Spleen (tissue), 11 donors: Measurements from ENCODE around the gene DENND2D. TPM values are rescaled to one million over a fixed set of nuclear protein-coding genes. Genes with fewer than 3 reads are reported as not detected.

Experiments
- DNase-seq: peaks from one replicate; pipeline ENCODE4 v3.0.0-alpha.2; 2020
- H3K27ac ChIP-seq, 8 donors: fragments of 200-600 bp; sonication (generic) in 7 of 8; 1 replicate in 4 of 8; 2 replicates in 4 of 8; pipeline versions ENCODE4 v1.5.0 to v1.8.0; 2016 to 2021; ENCODE audit warnings: inconsistent platforms in 4 of 8, mild to moderate bottlenecking in 4 of 8, moderate library complexity in 1 of 8
- H3K27me3 ChIP-seq, 7 donors: fragments of 200-600 bp; sonication (generic) in 6 of 7; replicated peaks in 1 of 7; 1 replicate in 4 of 7; 2 replicates in 3 of 7; pipeline versions ENCODE4 v1.5.0 to v1.8.0; 2016 to 2021; ENCODE audit warnings: inconsistent platforms in 3 of 7, mild to moderate bottlenecking in 1 of 7
- H3K36me3 ChIP-seq, 6 donors: fragments of 200-600 bp; sonication (generic) in 5 of 6; 1 replicate in 4 of 6; 2 replicates in 2 of 6; pipeline versions ENCODE4 v1.5.0 to v1.8.0; 2016 to 2021; ENCODE audit warnings: inconsistent platforms in 2 of 6
- H3K4me1 ChIP-seq, 6 donors: fragments of 200-600 bp; sonication (generic) in 5 of 6; 1 replicate in 3 of 6; 2 replicates in 3 of 6; pipeline versions ENCODE4 v1.5.0 to v1.8.0; 2016 to 2021; ENCODE audit warnings: inconsistent platforms in 3 of 6
- H3K4me3 ChIP-seq, 8 donors: fragments of 200-600 bp; sonication (generic) in 7 of 8; 1 replicate in 4 of 8; 2 replicates in 4 of 8; pipeline versions ENCODE4 v1.5.0 to v1.8.0; 2016 to 2021; ENCODE audit warnings: inconsistent platforms in 4 of 8, mild to moderate bottlenecking in 4 of 8, moderate library complexity in 2 of 8
- H3K9me3 ChIP-seq, 8 donors: fragments of 200-600 bp; sonication (generic) in 7 of 8; 1 replicate in 4 of 8; 2 replicates in 4 of 8; pipeline versions ENCODE4 v1.5.0 to v1.8.0; 2016 to 2021; ENCODE audit warnings: inconsistent platforms in 4 of 8
- POLR2A ChIP-seq, 3 donors: fragments of 450-650 bp; IDR thresholded peaks; one replicate each; pipeline ENCODE4 v1.5.1; 2017; ENCODE audit warnings: antibody characterized with exemption in 3 of 3, mild to moderate bottlenecking in 1 of 3
- POLR2AphosphoS5 ChIP-seq, 3 donors: sonication (generic); formaldehyde crosslinking; IDR thresholded peaks; one replicate each; pipeline ENCODE4 v1.5.1; 2017; ENCODE audit warnings: antibody characterized with exemption in 3 of 3
- WGBS, 5 donors: extraction: QIAGEN DNeasy Blood & Tissue Kit in 3 of 5; methylation state at CpG; one replicate each; pipeline versions ENCODE4 v1.1.5 to v1.1.7; 2013 to 2018; 5-methylcytosine and 5-hydroxymethylcytosine counted together
- intact Hi-C: fragments of 100-400 bp; cut with DNase I; formaldehyde crosslinking; loops from one replicate; pipeline ENCODE4 v1.15.0; 2023; ENCODE audit warnings: low total_unique reads
- polyA plus RNA-seq, 3 donors: library from polyadenylated mRNA; stranded (reverse); fragments of 200-250 nt; gene quantifications; one replicate each; pipeline ENCODE4 v1.2.1, GENCODE V29; 2013
- total RNA-seq, 7 donors: library from RNA; depleted of rRNA in 3 of 7; stranded (reverse); fragments of >200 nt in 3 of 7; fragmentation: NEBNext Ultra II Directional in 4 of 7; extraction: Animal tissue kit (Norgen Biotek cat#: 25700) in 4 of 7; gene quantifications; one replicate each; pipeline versions ENCODE4 v1.1.0 to v1.2.1, GENCODE V29; 2016 to 2021
- TF ChIP-seq, protein P1 (sequence below), 11 experiments: fragments of 200-600 bp in 7 of 11; fragments of 450-650 bp in 4 of 11; sonication (generic) in 4 of 11; IDR thresholded peaks in 8 of 11; conservative IDR thresholded peaks in 3 of 11; 1 replicate in 7 of 11; 2 replicates in 4 of 11; pipeline versions ENCODE4 v1.4.0 to v1.8.0; 2016 to 2021; ENCODE audit warnings: antibody characterized with exemption in 11 of 11, inconsistent platforms in 4 of 11, mild to moderate bottlenecking in 1 of 11
- donor health status: healthy with polysubstance abuse.
- donor health status: DM: no; HTN: no; CAD: no; lungs with moderate emphysema.
- donor health status: DM: no; HTN: no; CAD: no.
- donor health status: Bipolar disorder and iron deficiency.
- donor health status: healthy.
- donor health status: DM: no; HTN: no; CAD: no.
- donor health status: DM: yes; HTN: yes; CAD: no.

DENND2D gene
- total and polyA plus RNA-seq, 10 donors = 90.3 to 182 (median 149) TPM

DNA sequence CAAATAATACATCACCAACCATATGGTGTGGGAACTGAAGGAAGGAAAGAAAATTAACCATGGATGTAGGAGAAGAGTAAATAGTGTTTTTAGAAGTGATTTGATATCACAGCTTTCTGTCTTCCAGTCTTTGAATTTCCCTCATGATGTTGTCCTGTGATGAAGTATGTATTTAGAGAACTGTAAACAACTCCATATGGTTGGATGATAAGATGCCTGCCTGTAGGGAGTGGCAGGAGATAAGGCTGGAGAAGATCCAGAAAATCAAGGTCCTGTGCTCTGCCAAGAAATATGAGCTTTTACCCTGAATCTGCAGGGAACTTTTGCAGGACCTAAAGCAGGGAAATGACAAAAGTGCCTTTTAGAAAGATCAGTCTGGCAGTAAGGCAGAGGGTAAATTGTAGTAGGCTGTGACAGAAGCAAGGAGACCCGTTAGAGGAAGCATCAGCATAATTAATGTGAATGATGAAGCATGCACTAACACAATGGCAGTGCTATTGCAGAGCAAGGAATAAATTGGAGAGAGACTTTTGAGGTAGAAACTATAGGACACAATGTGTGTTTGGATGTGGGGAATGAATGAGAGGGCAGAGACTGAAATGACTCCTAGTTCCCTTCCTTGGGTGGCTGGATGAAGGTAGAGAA, 38.5 kb downstream of the DENND2D start:
- no peak for TF ChIP-seq POLR2A (IDR thresholded peaks at IDR 0.05)
- peak in 1 of 3 donors; percentile 20 for TF ChIP-seq POLR2AphosphoS5 (IDR thresholded peaks at IDR 0.05)
- TF ChIP-seq, protein P1, sequence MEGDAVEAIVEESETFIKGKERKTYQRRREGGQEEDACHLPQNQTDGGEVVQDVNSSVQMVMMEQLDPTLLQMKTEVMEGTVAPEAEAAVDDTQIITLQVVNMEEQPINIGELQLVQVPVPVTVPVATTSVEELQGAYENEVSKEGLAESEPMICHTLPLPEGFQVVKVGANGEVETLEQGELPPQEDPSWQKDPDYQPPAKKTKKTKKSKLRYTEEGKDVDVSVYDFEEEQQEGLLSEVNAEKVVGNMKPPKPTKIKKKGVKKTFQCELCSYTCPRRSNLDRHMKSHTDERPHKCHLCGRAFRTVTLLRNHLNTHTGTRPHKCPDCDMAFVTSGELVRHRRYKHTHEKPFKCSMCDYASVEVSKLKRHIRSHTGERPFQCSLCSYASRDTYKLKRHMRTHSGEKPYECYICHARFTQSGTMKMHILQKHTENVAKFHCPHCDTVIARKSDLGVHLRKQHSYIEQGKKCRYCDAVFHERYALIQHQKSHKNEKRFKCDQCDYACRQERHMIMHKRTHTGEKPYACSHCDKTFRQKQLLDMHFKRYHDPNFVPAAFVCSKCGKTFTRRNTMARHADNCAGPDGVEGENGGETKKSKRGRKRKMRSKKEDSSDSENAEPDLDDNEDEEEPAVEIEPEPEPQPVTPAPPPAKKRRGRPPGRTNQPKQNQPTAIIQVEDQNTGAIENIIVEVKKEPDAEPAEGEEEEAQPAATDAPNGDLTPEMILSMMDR (IDR thresholded peaks at IDR 0.05 in 8 of 11, conservative IDR thresholded peaks at IDR 0.05 in 3 of 11) = no peak
- Histone ChIP-seq H3K27me3 (no peaks in the 10 kb centered on the region), H3K4me3 (no peak overlapping the region), H3K4me1 (peaks cover 12 to 74% (median 51%) of the 10 kb centered on the region in 6 donors), H3K9me3 (no peaks in the 10 kb centered on the region), H3K36me3 (peaks cover 0 to 92% (median 36%) of the 10 kb centered on the region in 6 donors), H3K27ac (peak overlapping the region in 6 of 8 donors; percentile 7 to 54 (median 44))
- intact Hi-C loops = no loop called here
- 39 to 65% (median 53%) methylated on average over 1 of the region's 1 CpG for WGBS, 5 donors
- no peak for DNase-seq

DNA sequence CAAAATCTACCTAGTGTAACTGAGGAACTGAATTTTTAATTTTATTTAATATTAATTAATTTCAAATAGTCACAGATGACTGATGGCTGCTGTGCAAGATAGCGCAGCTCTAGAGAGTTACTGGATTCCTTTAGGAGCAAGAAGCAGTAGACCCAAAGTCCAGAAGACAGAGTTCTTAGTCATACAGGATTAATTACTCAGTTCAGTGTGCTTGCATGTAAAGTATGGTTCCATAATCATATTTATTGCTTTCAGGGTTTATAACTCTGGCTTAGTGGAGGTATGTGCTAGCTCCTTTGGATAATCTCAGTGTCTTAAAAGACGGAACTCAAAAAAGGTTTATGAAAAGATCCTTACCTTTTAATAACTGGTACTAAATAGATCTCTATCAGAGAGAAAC, 43.0 kb downstream of the DENND2D start:
- 94 to 100% (median 98%) methylated on average over 2 of the region's 2 CpGs for WGBS, 5 donors
- peaks cover 15 to 76% (median 54%) of the 10 kb centered on the region in 6 donors for H3K4me1 ChIP-seq
- H3K27me3 ChIP-seq = no peaks in the 10 kb centered on the region
- no peak for DNase-seq
- H3K4me3 ChIP-seq = no peak overlapping the region
- H3K27ac ChIP-seq = no peak overlapping the region
- TF ChIP-seq POLR2AphosphoS5 (IDR thresholded peaks at IDR 0.05) (no peak), POLR2A (IDR thresholded peaks at IDR 0.05) (no peak)
- TF ChIP-seq, protein P1 (IDR thresholded peaks at IDR 0.05 in 8 of 11, conservative IDR thresholded peaks at IDR 0.05 in 3 of 11) = no peak
- intact Hi-C loops = no loop called here
- H3K9me3 ChIP-seq = no peaks in the 10 kb centered on the region
- H3K36me3 ChIP-seq = peaks cover 0 to 95% (median 42%) of the 10 kb centered on the region in 6 donors

DNA sequence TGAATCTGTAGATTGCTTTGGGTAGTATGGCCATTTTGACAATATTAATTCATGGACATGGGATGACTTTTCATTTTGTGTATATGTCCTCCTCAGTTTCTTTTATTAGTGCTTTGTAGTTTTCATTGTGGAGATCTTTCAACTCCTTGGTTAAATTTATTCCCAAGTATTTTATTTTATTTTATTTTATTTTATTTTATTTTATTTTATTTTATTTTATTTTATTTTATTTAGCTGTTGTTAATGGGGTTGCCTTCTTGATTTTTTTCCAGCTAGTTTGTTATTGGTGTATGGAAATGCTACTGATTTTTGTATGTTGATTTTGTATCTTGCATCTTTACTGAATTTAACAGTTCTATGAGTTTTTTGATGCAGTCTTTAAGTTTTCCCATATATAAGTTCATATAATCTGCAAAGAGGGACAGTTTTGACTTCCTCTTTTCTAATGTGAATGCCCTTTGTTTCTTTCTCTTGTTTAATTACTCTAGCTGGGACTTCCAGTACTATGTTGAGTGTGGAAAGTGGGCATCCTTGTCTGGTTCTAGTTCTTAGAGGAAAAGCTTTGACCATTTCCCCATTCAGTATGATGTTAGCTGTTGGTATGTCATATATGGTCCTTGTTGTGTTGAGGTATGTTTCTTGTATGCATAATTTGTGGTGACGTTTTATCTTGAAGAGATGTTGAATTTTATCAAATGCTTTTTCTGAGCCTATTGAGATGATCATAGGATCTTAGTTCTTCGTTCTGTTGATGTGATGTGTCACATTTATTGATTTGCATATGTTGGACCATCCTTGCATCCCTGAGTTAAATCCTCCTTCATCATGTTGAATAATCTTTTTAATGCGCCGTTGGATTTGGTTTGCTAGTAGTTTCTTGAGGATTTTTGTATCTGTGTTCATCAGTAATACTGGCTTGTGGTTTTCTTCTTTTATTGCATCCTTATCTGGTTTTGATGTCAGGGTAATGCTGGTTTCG, 46.1 kb downstream of the DENND2D start:
- no peaks in the 10 kb centered on the region for H3K9me3 ChIP-seq
- no peaks in the 10 kb centered on the region for H3K27me3 ChIP-seq
- no peak for DNase-seq
- H3K4me3 ChIP-seq = no peak overlapping the region
- intact Hi-C loops = no loop called here
- WGBS, 5 donors = 92 to 96% (median 95%) methylated on average over 5 of the region's 5 CpGs
- TF ChIP-seq POLR2A (IDR thresholded peaks at IDR 0.05) (no peak), POLR2AphosphoS5 (IDR thresholded peaks at IDR 0.05) (no peak)
- TF ChIP-seq, protein P1 (IDR thresholded peaks at IDR 0.05 in 8 of 11, conservative IDR thresholded peaks at IDR 0.05 in 3 of 11) = no peak
- peaks cover 0 to 95% (median 41%) of the 10 kb centered on the region in 6 donors for H3K36me3 ChIP-seq
- no peak overlapping the region for H3K27ac ChIP-seq
- H3K4me1 ChIP-seq = peaks cover 11 to 76% (median 63%) of the 10 kb centered on the region in 6 donors
